Thyroid gland (tissue), 4 donors: ENCODE results near the gene SMARCAL1. TPM values are rescaled to one million over a fixed set of nuclear protein-coding genes. Genes with fewer than 3 reads are reported as not detected.

Source experiments
- DNase-seq, 2 donors: peaks; one replicate each; pipeline ENCODE4 v3.0.0-alpha.2; 2019
- H3K27ac ChIP-seq, 3 donors: fragments of 200-600 bp; sonication (generic); 1 replicate in 2 of 3; 2 replicates in 1 of 3; pipeline ENCODE4 v1.5.1; 2016 to 2019; ENCODE audit warnings: mild to moderate bottlenecking in 1 of 3, moderate library complexity in 1 of 3
- H3K27me3 ChIP-seq: fragments of 200-600 bp; sonication (generic); one replicate; pipeline ENCODE4 v1.5.1; 2019
- H3K36me3 ChIP-seq, 2 donors: fragments of 200-600 bp; sonication (generic); one replicate each; pipeline ENCODE4 v1.5.1; 2016 to 2019
- H3K4me1 ChIP-seq, 2 donors: fragments of 200-600 bp; sonication (generic); one replicate each; pipeline ENCODE4 v1.5.1; 2017 to 2019
- H3K4me3 ChIP-seq, 3 donors: fragments of 200-600 bp; sonication (generic); replicated peaks in 1 of 3; 1 replicate in 2 of 3; 2 replicates in 1 of 3; pipeline ENCODE4 v1.5.1; 2016; ENCODE audit warnings: mild to moderate bottlenecking in 1 of 3
- H3K9me3 ChIP-seq: fragments of 200-600 bp; sonication (generic); one replicate; pipeline ENCODE4 v1.5.1; 2017
- POLR2A ChIP-seq, 2 donors: fragments of 450-650 bp; IDR thresholded peaks; one replicate each; pipeline ENCODE4 v1.6.1; 2017; ENCODE audit warnings: antibody characterized with exemption in 2 of 2, mild to moderate bottlenecking in 2 of 2, moderate library complexity in 1 of 2
- WGBS, 2 donors: methylation state at CpG; one replicate each; pipeline ENCODE4 v1.1.5; 2017; 5-methylcytosine and 5-hydroxymethylcytosine counted together
- intact Hi-C: fragments of 100-400 bp; cut with DNase I; formaldehyde crosslinking; loops from one replicate; pipeline ENCODE4 v1.15.1; 2023
- total RNA-seq, 4 donors: library from RNA; depleted of rRNA; stranded (reverse); fragments of >200 nt; gene quantifications; one replicate each; pipeline ENCODE4 v1.2.3, GENCODE V29; 2016
- TF ChIP-seq, protein P1 (sequence below), 6 experiments: fragments of 200-600 bp in 3 of 6; fragments of 450-650 bp in 3 of 6; sonication (generic) in 3 of 6; IDR thresholded peaks; one replicate each; pipeline ENCODE4 v1.5.1; 2016 to 2019; ENCODE audit warnings: antibody characterized with exemption in 6 of 6, mild to moderate bottlenecking in 2 of 6, inconsistent platforms in 1 of 6, moderate library complexity in 1 of 6

Gene SMARCAL1
- total RNA-seq, 4 donors from 2014 or later, result 19.5 to 31.4 (median 24.6) TPM

GRCh38 chr2:216477283-216478035 is 65.2 kb downstream of the SMARCAL1 start:
- intact Hi-C loops, result no loop called here
- DNase-seq, result no peak
- 69 to 78% methylated on average over 2 of the region's 2 CpGs for WGBS, 2 donors
- H3K36me3 ChIP-seq, result peaks cover 18 to 42% of the 10 kb centered on the region in 2 donors
- no peaks in the 10 kb centered on the region for H3K27me3 ChIP-seq
- H3K4me3 ChIP-seq, result no peak overlapping the region
- H3K9me3 ChIP-seq, result no peaks in the 10 kb centered on the region
- TF ChIP-seq, protein P1, sequence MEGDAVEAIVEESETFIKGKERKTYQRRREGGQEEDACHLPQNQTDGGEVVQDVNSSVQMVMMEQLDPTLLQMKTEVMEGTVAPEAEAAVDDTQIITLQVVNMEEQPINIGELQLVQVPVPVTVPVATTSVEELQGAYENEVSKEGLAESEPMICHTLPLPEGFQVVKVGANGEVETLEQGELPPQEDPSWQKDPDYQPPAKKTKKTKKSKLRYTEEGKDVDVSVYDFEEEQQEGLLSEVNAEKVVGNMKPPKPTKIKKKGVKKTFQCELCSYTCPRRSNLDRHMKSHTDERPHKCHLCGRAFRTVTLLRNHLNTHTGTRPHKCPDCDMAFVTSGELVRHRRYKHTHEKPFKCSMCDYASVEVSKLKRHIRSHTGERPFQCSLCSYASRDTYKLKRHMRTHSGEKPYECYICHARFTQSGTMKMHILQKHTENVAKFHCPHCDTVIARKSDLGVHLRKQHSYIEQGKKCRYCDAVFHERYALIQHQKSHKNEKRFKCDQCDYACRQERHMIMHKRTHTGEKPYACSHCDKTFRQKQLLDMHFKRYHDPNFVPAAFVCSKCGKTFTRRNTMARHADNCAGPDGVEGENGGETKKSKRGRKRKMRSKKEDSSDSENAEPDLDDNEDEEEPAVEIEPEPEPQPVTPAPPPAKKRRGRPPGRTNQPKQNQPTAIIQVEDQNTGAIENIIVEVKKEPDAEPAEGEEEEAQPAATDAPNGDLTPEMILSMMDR (IDR thresholded peaks at IDR 0.05), result no peak
- TF ChIP-seq POLR2A (IDR thresholded peaks at IDR 0.05), result no peak
- H3K4me1 ChIP-seq, result no peaks in the 10 kb centered on the region
- H3K27ac ChIP-seq, result no peak overlapping the region

DNA sequence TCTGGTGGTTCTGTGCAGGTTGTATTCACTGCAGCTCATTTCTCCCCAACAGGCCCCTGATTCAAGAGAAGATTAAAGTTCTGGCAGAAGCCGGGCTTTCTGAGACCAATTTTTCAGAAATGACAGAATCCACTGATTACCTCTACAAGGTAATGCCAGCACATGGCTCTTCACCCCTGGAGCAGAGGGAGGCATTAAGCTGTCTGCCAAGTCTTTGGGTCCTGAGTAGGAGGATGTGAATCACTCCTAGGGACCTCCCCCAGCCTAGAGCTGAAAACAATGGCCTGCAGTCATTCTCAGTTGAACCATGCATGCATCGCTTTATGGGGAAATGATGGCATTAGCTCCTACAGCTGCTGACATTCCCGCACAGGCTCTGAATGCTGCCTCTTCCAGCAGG is 65.9 kb downstream of the SMARCAL1 start:
- TF ChIP-seq, protein P1 (IDR thresholded peaks at IDR 0.05), result no peak
- no peak for TF ChIP-seq POLR2A (IDR thresholded peaks at IDR 0.05)
- intact Hi-C loops, result no loop called here
- H3K27ac ChIP-seq, result no peak overlapping the region
- WGBS, 2 donors, result 82 to 90% methylated on average over 1 to 3 of the region's 3 CpGs
- H3K4me3 ChIP-seq, result no peak overlapping the region
- no peaks in the 10 kb centered on the region for H3K27me3 ChIP-seq
- H3K9me3 ChIP-seq, result no peaks in the 10 kb centered on the region
- no peaks in the 10 kb centered on the region for H3K4me1 ChIP-seq
- H3K36me3 ChIP-seq, result peaks cover 24 to 48% of the 10 kb centered on the region in 2 donors
- no peak for DNase-seq

- no peaks in the 10 kb centered on the region for H3K9me3 ChIP-seq
- TF ChIP-seq, protein P1 (IDR thresholded peaks at IDR 0.05), result no peak
- intact Hi-C loops, result no loop called here
- peaks cover 24 to 50% of the 10 kb centered on the region in 2 donors for H3K36me3 ChIP-seq
- WGBS, 2 donors, result 86 to 100% methylated on average over 1 of the region's 1 CpG
- H3K4me3 ChIP-seq, result no peak overlapping the region
- H3K4me1 ChIP-seq, result no peaks in the 10 kb centered on the region
- no peaks in the 10 kb centered on the region for H3K27me3 ChIP-seq
- DNase-seq, result no peak
- H3K27ac ChIP-seq, result no peak overlapping the region
These were observed 66.5 kb downstream of the SMARCAL1 start for GRCh38 chr2:216478791-216479190.

GRCh38 chr2:216480221-216480620 is 67.9 kb downstream of the SMARCAL1 start:
- Histone ChIP-seq H3K4me3 (no peak overlapping the region), H3K27ac (no peak overlapping the region), H3K36me3 (peaks cover 24 to 50% of the 10 kb centered on the region in 2 donors), H3K9me3 (no peaks in the 10 kb centered on the region), H3K4me1 (no peaks in the 10 kb centered on the region), H3K27me3 (no peaks in the 10 kb centered on the region)
- intact Hi-C loops, result no loop called here
- TF ChIP-seq, protein P1 (IDR thresholded peaks at IDR 0.05), result no peak
- no peak for TF ChIP-seq POLR2A (IDR thresholded peaks at IDR 0.05)
- 87 to 89% methylated on average over 3 of the region's 3 CpGs for WGBS, 2 donors
- DNase-seq, result no peak

DNA sequence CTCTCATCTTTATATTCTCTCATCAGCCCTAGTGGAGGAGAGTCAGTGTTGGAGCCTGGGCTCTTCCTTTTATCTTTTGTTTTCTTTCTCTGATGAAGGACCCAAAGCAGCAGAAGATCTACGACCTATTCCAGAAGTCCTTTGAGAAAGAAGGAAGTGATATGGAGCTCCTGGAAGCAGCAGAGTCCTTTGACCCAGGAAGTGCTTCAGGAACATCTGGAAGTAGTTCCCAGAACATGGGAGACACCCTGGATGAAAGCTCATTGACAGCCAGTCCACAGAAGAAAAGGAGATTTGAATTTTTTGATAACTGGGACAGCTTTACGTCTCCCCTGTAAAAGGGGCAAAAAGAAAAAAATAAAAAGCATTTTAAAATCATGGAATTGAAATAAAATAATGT is 70.4 kb downstream of the SMARCAL1 start:
- no peak for DNase-seq
- TF ChIP-seq POLR2A (IDR thresholded peaks at IDR 0.05), result no peak
- TF ChIP-seq, protein P1 (IDR thresholded peaks at IDR 0.05), result no peak
- Histone ChIP-seq H3K4me1 (no peaks in the 10 kb centered on the region), H3K9me3 (no peaks in the 10 kb centered on the region), H3K36me3 (peaks cover 23 to 41% of the 10 kb centered on the region in 2 donors), H3K4me3 (no peak overlapping the region), H3K27ac (no peak overlapping the region), H3K27me3 (no peaks in the 10 kb centered on the region)
- intact Hi-C loops, result no loop called here
- WGBS, 2 donors, result 75 to 83% methylated on average over 2 of the region's 2 CpGs
